Sigmoid colon (tissue), 4 donors: ENCODE measurements around the gene HSPH1.

ENCODE experiments used
- CTCF ChIP-seq, 4 experiments: fragments of 450-650 bp in 3 of 4; fragments of 200-600 bp in 1 of 4; IDR thresholded peaks; one replicate each; pipeline ENCODE4 v1.5.1; 2016 to 2019; ENCODE audit warnings: antibody characterized with exemption in 4 of 4, mild to moderate bottlenecking in 3 of 4, moderate library complexity in 2 of 4
- EP300 ChIP-seq, 4 donors: sonication (generic); formaldehyde crosslinking; IDR thresholded peaks; one replicate each; pipeline ENCODE4 v1.6.1; 2017; ENCODE audit warnings: antibody characterized with exemption in 4 of 4
- POLR2AphosphoS5 ChIP-seq, 4 donors: sonication (generic); formaldehyde crosslinking; IDR thresholded peaks; one replicate each; pipeline ENCODE4 v1.6.1; 2017; ENCODE audit warnings: antibody characterized with exemption in 4 of 4

DNA sequence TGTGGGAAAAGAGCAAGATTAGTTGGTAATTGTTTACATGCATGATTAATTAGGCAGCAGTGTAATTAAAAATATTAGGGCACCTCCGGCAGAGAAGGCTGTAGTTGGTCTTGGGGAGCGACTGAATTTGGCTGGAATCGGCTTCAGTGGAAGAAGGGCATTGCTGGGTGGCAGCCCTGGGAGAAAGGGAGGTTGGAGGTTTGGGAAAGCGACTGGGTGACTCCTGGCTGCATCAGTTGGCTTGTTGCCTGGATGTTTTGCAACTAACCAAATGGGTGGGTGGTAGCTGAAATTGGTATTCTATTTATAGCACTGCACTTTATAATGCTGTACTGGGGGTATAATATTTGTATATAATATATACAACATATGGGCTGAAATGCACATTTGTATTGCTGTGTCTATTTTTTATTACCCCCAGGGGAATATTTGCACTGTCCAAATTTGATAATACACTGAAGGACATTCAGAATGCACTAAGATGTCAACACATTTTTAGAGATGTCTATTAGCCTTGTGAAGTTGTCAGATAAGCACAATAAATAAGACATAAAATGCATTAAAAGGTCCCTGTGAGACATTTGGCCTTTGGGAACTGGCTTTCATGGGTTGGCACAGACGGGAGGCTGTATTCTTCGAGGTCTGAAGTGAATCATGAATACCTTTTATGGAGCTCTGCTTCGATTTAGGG is 39.8 kb upstream of the HSPH1 start:
- TF ChIP-seq CTCF (IDR thresholded peaks at IDR 0.05) (no peak), EP300 (IDR thresholded peaks at IDR 0.05) (no peak), POLR2AphosphoS5 (IDR thresholded peaks at IDR 0.05) (no peak)
